Urinary bladder (tissue), 4 donors: Measurements from ENCODE around the gene UBXN4. TPM values are rescaled to one million over a fixed set of nuclear protein-coding genes. Genes with fewer than 3 reads are reported as not detected.

Experiments
- DNase-seq: peaks from one replicate; pipeline ENCODE4 v3.0.0-alpha.2; 2015; ENCODE audit errors: extremely low spot score
- H3K27ac ChIP-seq: one replicate; pipeline ENCODE4 v1.5.1; 2013; ENCODE audit warnings: low read depth, mild to moderate bottlenecking, moderate library complexity
- H3K36me3 ChIP-seq: one replicate; pipeline ENCODE4 v1.6.1; 2013; ENCODE audit warnings: mild to moderate bottlenecking, moderate library complexity; ENCODE audit not compliant: insufficient read depth
- H3K4me1 ChIP-seq: one replicate; pipeline ENCODE4 v1.6.1; 2013; ENCODE audit warnings: mild to moderate bottlenecking, moderate library complexity; ENCODE audit not compliant: insufficient read depth
- H3K4me3 ChIP-seq: one replicate; pipeline ENCODE4 v1.5.1; 2013; ENCODE audit warnings: low read depth, low read length
- WGBS: extraction: QIAGEN DNeasy Blood & Tissue Kit; methylation state at CpG from one replicate; pipeline ENCODE4 v1.1.7; 2013; 5-methylcytosine and 5-hydroxymethylcytosine counted together
- polyA plus RNA-seq: library from polyadenylated mRNA; stranded (reverse); fragments of 200-250 nt; gene quantifications from one replicate; pipeline ENCODE4 v1.2.3, GENCODE V29; 2013
- total RNA-seq: library from RNA; depleted of rRNA; stranded (reverse); fragments of >200 nt; gene quantifications from one replicate; pipeline ENCODE4 v1.2.3, GENCODE V29; 2014
- donor health status: healthy with polysubstance abuse.
- donor health status: healthy.

Gene UBXN4
- total and polyA plus RNA-seq, 2 donors = 46.6 to 107 TPM

- Histone ChIP-seq H3K4me3 (no peak overlapping the region), H3K36me3 (no peaks in the 10 kb centered on the region), H3K4me1 (no peaks in the 10 kb centered on the region), H3K27ac (no peak overlapping the region)
- DNase-seq = no peak
- WGBS = 81% methylated on average over 11 of the region's 11 CpGs
Measured at GRCh38 chr2:135741043-135741394, 636 bp upstream of the UBXN4 start.

GRCh38 chr2:135742325-135742757 lies 686 bp downstream of the UBXN4 start:
- Histone ChIP-seq H3K36me3 (no peaks in the 10 kb centered on the region), H3K27ac (peak overlapping the region; percentile 99), H3K4me1 (no peaks in the 10 kb centered on the region), H3K4me3 (peak overlapping the region; percentile 86)
- WGBS = under 1% methylated on average over 34 of the region's 34 CpGs
- DNase-seq = peak; percentile 32

- Histone ChIP-seq H3K27ac (no peak overlapping the region), H3K4me3 (no peak overlapping the region), H3K4me1 (no peaks in the 10 kb centered on the region), H3K36me3 (peaks cover 2% of the 10 kb centered on the region)
- 40% methylated on average over 1 of the region's 1 CpG for WGBS
- DNase-seq = no peak
Measured at GRCh38 chr2:135743860-135744259, 2.2 kb downstream of the UBXN4 start.

GRCh38 chr2:135744760-135745314 lies 3.2 kb downstream of the UBXN4 start:
- Histone ChIP-seq H3K27ac (no peak overlapping the region), H3K4me3 (no peak overlapping the region), H3K4me1 (no peaks in the 10 kb centered on the region), H3K36me3 (peaks cover 2% of the 10 kb centered on the region)
- DNase-seq = no peak
- WGBS = 82% methylated on average over 5 of the region's 5 CpGs

GRCh38 chr2:135745545-135745944 lies 3.9 kb downstream of the UBXN4 start:
- 66% methylated on average over 4 of the region's 4 CpGs for WGBS
- peaks cover 2% of the 10 kb centered on the region for H3K36me3 ChIP-seq
- H3K4me3 ChIP-seq = no peak overlapping the region
- H3K27ac ChIP-seq = no peak overlapping the region
- no peaks in the 10 kb centered on the region for H3K4me1 ChIP-seq
- no peak for DNase-seq

- H3K4me3 ChIP-seq = no peak overlapping the region
- WGBS = 98% methylated on average over 2 of the region's 2 CpGs
- peaks cover 12% of the 10 kb centered on the region for H3K36me3 ChIP-seq
- H3K27ac ChIP-seq = no peak overlapping the region
- no peak for DNase-seq
- H3K4me1 ChIP-seq = no peaks in the 10 kb centered on the region
Measured at GRCh38 chr2:135755573-135755972, 13.9 kb downstream of the UBXN4 start.

GRCh38 chr2:135756692-135757091 lies 15.0 kb downstream of the UBXN4 start:
- H3K36me3 ChIP-seq = peaks cover 12% of the 10 kb centered on the region
- WGBS = 97% methylated on average over 1 of the region's 1 CpG
- DNase-seq = no peak

GRCh38 chr2:135762022-135762421 lies 20.4 kb downstream of the UBXN4 start:
- no peak for DNase-seq
- no peak overlapping the region for H3K27ac ChIP-seq
- H3K36me3 ChIP-seq = peaks cover 12% of the 10 kb centered on the region
- no peak overlapping the region for H3K4me3 ChIP-seq
- H3K4me1 ChIP-seq = no peaks in the 10 kb centered on the region

More at GRCh38 chr2:135756692-135757091, 15.0 kb downstream of the UBXN4 start:
- Histone ChIP-seq H3K27ac (no peak overlapping the region), H3K4me3 (no peak overlapping the region), H3K4me1 (no peaks in the 10 kb centered on the region)

- WGBS = 93% methylated on average over 1 of the region's 1 CpG
- Histone ChIP-seq H3K4me3 (no peak overlapping the region), H3K4me1 (no peaks in the 10 kb centered on the region), H3K27ac (no peak overlapping the region), H3K36me3 (peaks cover 12% of the 10 kb centered on the region)
- DNase-seq = no peak
Measured at GRCh38 chr2:135762530-135762929, 20.9 kb downstream of the UBXN4 start.

GRCh38 chr2:135768863-135769262 lies 27.2 kb downstream of the UBXN4 start:
- Histone ChIP-seq H3K36me3 (peaks cover 9% of the 10 kb centered on the region), H3K4me3 (no peak overlapping the region), H3K4me1 (no peaks in the 10 kb centered on the region), H3K27ac (no peak overlapping the region)
- 95% methylated on average over 8 of the region's 8 CpGs for WGBS
- DNase-seq = no peak

GRCh38 chr2:135773319-135773718 lies 31.7 kb downstream of the UBXN4 start:
- whole genome bisulfite sequencing = 95% methylated on average over 2 of the region's 2 CpGs
- Histone ChIP-seq H3K4me3 (no peak overlapping the region), H3K36me3 (peaks cover 12% of the 10 kb centered on the region), H3K4me1 (no peaks in the 10 kb centered on the region), H3K27ac (no peak overlapping the region)
- no peak for DNase-seq

GRCh38 chr2:135773917-135774316 lies 32.3 kb downstream of the UBXN4 start:
- H3K27ac ChIP-seq = no peak overlapping the region
- no peak overlapping the region for H3K4me3 ChIP-seq
- H3K4me1 ChIP-seq = no peaks in the 10 kb centered on the region
- peaks cover 11% of the 10 kb centered on the region for H3K36me3 ChIP-seq
- DNase-seq = no peak

- DNase-seq = no peak
- Histone ChIP-seq H3K4me3 (no peak overlapping the region), H3K27ac (no peak overlapping the region), H3K4me1 (no peaks in the 10 kb centered on the region), H3K36me3 (peaks cover 13% of the 10 kb centered on the region)
- WGBS = 44% methylated on average over 2 of the region's 2 CpGs
Measured at GRCh38 chr2:135775420-135775819, 33.8 kb downstream of the UBXN4 start.

- WGBS = 98% methylated on average over 7 of the region's 7 CpGs
- Histone ChIP-seq H3K36me3 (peaks cover 13% of the 10 kb centered on the region), H3K4me3 (no peak overlapping the region), H3K4me1 (no peaks in the 10 kb centered on the region), H3K27ac (no peak overlapping the region)
- DNase-seq = no peak
Measured at GRCh38 chr2:135776367-135776766, 34.7 kb downstream of the UBXN4 start.

- peaks cover 14% of the 10 kb centered on the region for H3K36me3 ChIP-seq
- no peak overlapping the region for H3K4me3 ChIP-seq
- no peaks in the 10 kb centered on the region for H3K4me1 ChIP-seq
- no peak overlapping the region for H3K27ac ChIP-seq
- WGBS = 80% methylated on average over 2 of the region's 2 CpGs
- no peak for DNase-seq
Measured at GRCh38 chr2:135782231-135782630, 40.6 kb downstream of the UBXN4 start.
